Measurements from ENCODE around the gene DNAI2. TPM values are rescaled to one million over a fixed set of nuclear protein-coding genes. Genes with fewer than 3 reads are reported as not detected.

DNAI2 gene
- total and polyA plus RNA-seq, 7 donors, result 0.10 TPM; not detected in 6

- no peak for DNase-seq
- intact Hi-C loops (cut with DNase I), result no loop called here
- Histone ChIP-seq H3K36me3 (no peaks in the 10 kb centered on the region), H3K4me1 (no peaks in the 10 kb centered on the region), H3K27me3 (peaks cover 0 to 10% (median 0%) of the 10 kb centered on the region in 3 donors), H3K9me3 (peaks cover 0 to 9% (median 3%) of the 10 kb centered on the region in 4 donors), H3K27ac (no peak overlapping the region), H3K4me3 (no peak overlapping the region)
- WGBS, 2 donors, result 63 to 65% methylated on average over 15 of the region's 15 CpGs
- TF ChIP-seq, protein P1, sequence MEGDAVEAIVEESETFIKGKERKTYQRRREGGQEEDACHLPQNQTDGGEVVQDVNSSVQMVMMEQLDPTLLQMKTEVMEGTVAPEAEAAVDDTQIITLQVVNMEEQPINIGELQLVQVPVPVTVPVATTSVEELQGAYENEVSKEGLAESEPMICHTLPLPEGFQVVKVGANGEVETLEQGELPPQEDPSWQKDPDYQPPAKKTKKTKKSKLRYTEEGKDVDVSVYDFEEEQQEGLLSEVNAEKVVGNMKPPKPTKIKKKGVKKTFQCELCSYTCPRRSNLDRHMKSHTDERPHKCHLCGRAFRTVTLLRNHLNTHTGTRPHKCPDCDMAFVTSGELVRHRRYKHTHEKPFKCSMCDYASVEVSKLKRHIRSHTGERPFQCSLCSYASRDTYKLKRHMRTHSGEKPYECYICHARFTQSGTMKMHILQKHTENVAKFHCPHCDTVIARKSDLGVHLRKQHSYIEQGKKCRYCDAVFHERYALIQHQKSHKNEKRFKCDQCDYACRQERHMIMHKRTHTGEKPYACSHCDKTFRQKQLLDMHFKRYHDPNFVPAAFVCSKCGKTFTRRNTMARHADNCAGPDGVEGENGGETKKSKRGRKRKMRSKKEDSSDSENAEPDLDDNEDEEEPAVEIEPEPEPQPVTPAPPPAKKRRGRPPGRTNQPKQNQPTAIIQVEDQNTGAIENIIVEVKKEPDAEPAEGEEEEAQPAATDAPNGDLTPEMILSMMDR (IDR thresholded peaks at IDR 0.05), result no peak
- TF ChIP-seq EP300 (IDR thresholded peaks at IDR 0.05) (no peak), POLR2AphosphoS5 (IDR thresholded peaks at IDR 0.05) (no peak), POLR2A (IDR thresholded peaks at IDR 0.05) (no peak)
These were observed 34.1 kb downstream of the DNAI2 start for GRCh38 chr17:74307984-74308773.

DNA sequence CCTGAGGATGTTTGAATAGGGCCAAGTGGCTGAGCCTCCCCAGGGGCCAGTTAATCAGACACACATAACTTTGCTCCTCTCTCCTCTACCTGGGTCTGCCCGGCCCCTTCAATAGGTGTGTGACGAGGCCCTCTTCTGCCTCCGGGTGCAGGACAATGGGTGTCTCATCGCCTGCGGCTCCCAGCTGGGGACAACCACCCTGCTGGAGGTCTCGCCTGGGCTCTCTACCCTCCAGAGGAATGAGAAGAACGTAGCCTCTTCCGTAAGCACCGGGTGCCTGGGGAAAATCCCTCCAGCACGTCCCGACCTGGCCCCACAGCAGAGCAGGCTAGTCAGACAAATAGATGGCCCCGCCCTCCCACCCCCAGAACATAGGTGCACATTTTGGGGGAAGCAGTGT lies 35.9 kb downstream of the DNAI2 start:
- peaks cover 0 to 7% (median 0%) of the 10 kb centered on the region in 3 donors for H3K27me3 ChIP-seq
- H3K36me3 ChIP-seq, result no peaks in the 10 kb centered on the region
- no peaks in the 10 kb centered on the region for H3K4me1 ChIP-seq
- H3K9me3 ChIP-seq, result peaks cover 0 to 5% (median 2%) of the 10 kb centered on the region in 4 donors
- TF ChIP-seq POLR2A (IDR thresholded peaks at IDR 0.05) (no peak), POLR2AphosphoS5 (IDR thresholded peaks at IDR 0.05) (no peak), EP300 (IDR thresholded peaks at IDR 0.05) (no peak)
- TF ChIP-seq, protein P1 (IDR thresholded peaks at IDR 0.05), result no peak
- DNase-seq, result no peak
- H3K27ac ChIP-seq, result no peak overlapping the region
- intact Hi-C loops (cut with DNase I), result no loop called here
- no peak overlapping the region for H3K4me3 ChIP-seq
- WGBS, 2 donors, result 39 to 71% methylated on average over 12 of the region's 12 CpGs

DNA sequence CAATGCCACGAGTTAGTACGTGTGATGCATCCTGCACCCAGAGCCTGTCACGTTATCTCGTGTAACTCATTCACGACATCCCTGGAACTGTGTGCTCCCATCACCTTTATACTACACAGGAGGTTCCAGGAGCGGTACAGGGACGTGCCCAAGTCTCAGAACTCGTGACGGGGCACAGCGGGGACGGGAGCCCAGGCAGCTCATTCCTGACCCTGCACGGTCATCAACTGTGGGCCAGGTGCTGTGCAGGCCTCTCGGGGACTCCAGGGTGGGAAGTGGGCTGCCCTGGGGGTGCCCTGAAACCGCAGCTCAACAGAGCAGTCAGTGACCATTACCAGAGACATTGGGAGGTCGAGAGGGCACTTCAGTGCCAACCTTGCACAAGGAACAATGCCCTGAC lies 40.8 kb downstream of the DNAI2 start:
- Histone ChIP-seq H3K27ac (no peak overlapping the region), H3K4me1 (no peaks in the 10 kb centered on the region), H3K36me3 (no peaks in the 10 kb centered on the region), H3K4me3 (no peak overlapping the region), H3K9me3 (no peaks in the 10 kb centered on the region), H3K27me3 (peaks cover 0 to 5% (median 0%) of the 10 kb centered on the region in 3 donors)
- WGBS, 2 donors, result 81 to 88% methylated on average over 15 of the region's 15 CpGs
- TF ChIP-seq POLR2AphosphoS5 (IDR thresholded peaks at IDR 0.05) (no peak), POLR2A (IDR thresholded peaks at IDR 0.05) (no peak), EP300 (IDR thresholded peaks at IDR 0.05) (no peak)
- TF ChIP-seq, protein P1 (IDR thresholded peaks at IDR 0.05), result no peak
- intact Hi-C loops (cut with DNase I), result no loop called here
- no peak for DNase-seq

- H3K27ac ChIP-seq, result no peak overlapping the region
- no peaks in the 10 kb centered on the region for H3K4me1 ChIP-seq
- DNase-seq, result no peak
- intact Hi-C loops (cut with DNase I), result no loop called here
- H3K36me3 ChIP-seq, result no peaks in the 10 kb centered on the region
- no peaks in the 10 kb centered on the region for H3K9me3 ChIP-seq
- H3K4me3 ChIP-seq, result no peak overlapping the region
- H3K27me3 ChIP-seq, result peaks cover 0 to 5% (median 0%) of the 10 kb centered on the region in 3 donors
- no peak for TF ChIP-seq POLR2AphosphoS5 (IDR thresholded peaks at IDR 0.05)
- no peak for TF ChIP-seq POLR2A (IDR thresholded peaks at IDR 0.05)
- TF ChIP-seq EP300 (IDR thresholded peaks at IDR 0.05), result no peak
- TF ChIP-seq, protein P1 (IDR thresholded peaks at IDR 0.05), result no peak
- whole genome bisulfite sequencing, 2 donors, result 58 to 65% methylated on average over 10 of the region's 10 CpGs
These were observed 42.2 kb downstream of the DNAI2 start for GRCh38 chr17:74316220-74316619.

All from sigmoid colon (tissue), 7 donors.